Measurements from ENCODE around the gene ECI2. TPM values are rescaled to one million over a fixed set of nuclear protein-coding genes. Genes with fewer than 3 reads are reported as not detected.
"Not testable (repeated sequence)": the region's sequence is repeated elsewhere in the genome, so short reads cannot be mapped to it uniquely, and the experiment has no call there.

The ECI2 gene
- total RNA-seq, 1 experiment from 2014 or later, result 38.4 TPM

- CTCF ChIA-PET, result no interaction called here
- Mint-ChIP-seq H3K4me1 (ENCODE audit: insufficient read depth, unreplicated experiment) (no peaks in the 10 kb centered on the region), H3K36me3 (ENCODE audit: insufficient read depth, unreplicated experiment) (no peaks in the 10 kb centered on the region), H3K27ac (ENCODE audit: low read depth, unreplicated experiment) (no peak overlapping the region), H3K9me3 (ENCODE audit: unreplicated experiment) (no peaks in the 10 kb centered on the region), H3K4me3 (ENCODE audit: unreplicated experiment) (no peak overlapping the region), H3K27me3 (ENCODE audit: insufficient read depth, unreplicated experiment) (no peaks in the 10 kb centered on the region)
- DNase-seq (ENCODE audit: unreplicated experiment), result no peak
- intact Hi-C loops (cut with micrococcal nuclease), result no loop called here
- no TSS peak for BruUV-seq (replicated peaks)
- no peak for TF ChIP-seq CTCF (IDR thresholded peaks at IDR 0.05; ENCODE audit: unreplicated experiment)
- POLR2A ChIA-PET, result no interaction called here
Measured at GRCh38 chr6:4091941-4092340, 43.4 kb downstream of the ECI2 start.

- H3K4me1 Mint-ChIP-seq (ENCODE audit: insufficient read depth, unreplicated experiment); H3K27ac Mint-ChIP-seq (ENCODE audit: low read depth, unreplicated experiment); intact Hi-C loops (cut with micrococcal nuclease); H3K36me3 Mint-ChIP-seq (ENCODE audit: insufficient read depth, unreplicated experiment); H3K4me3 Mint-ChIP-seq (ENCODE audit: unreplicated experiment); CTCF ChIA-PET; H3K9me3 Mint-ChIP-seq (ENCODE audit: unreplicated experiment); DNase-seq (ENCODE audit: unreplicated experiment); H3K27me3 Mint-ChIP-seq (ENCODE audit: insufficient read depth, unreplicated experiment); BruUV-seq (replicated peaks): not testable (repeated sequence)
- POLR2A ChIA-PET, result interaction anchor here (0.7 kb wide), 1 partner anchor 455 kb away, joined by 3 read pairs; no protein-coding TSS in a partner anchor
Measured at GRCh38 chr6:4090043-4090442, 45.3 kb downstream of the ECI2 start.

DNA sequence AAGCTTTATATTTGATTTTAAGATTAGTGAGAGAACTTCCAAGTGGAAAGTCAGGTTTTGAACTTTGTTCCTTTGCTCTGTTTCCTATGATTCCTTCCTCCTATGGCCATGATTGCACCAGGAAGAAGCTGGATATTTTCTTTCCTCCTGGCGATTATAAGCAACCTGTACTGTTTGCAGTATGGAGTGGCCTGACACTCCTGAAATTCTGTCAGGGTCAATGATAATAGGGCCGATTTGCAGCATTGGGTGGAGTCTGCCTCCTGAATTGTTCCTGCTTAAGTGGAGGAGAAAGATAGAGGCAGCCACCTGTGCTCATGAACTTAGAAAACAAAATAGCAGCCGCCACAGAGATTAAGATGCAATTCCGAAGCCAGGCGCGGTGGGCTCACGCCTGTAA lies 46.7 kb downstream of the ECI2 start:
- no peak for DNase-seq (ENCODE audit: unreplicated experiment)
- Mint-ChIP-seq H3K36me3 (ENCODE audit: insufficient read depth, unreplicated experiment) (no peaks in the 10 kb centered on the region), H3K27ac (ENCODE audit: low read depth, unreplicated experiment) (no peak overlapping the region), H3K9me3 (ENCODE audit: unreplicated experiment) (no peaks in the 10 kb centered on the region), H3K4me3 (ENCODE audit: unreplicated experiment) (no peak overlapping the region), H3K4me1 (ENCODE audit: insufficient read depth, unreplicated experiment) (no peaks in the 10 kb centered on the region), H3K27me3 (ENCODE audit: insufficient read depth, unreplicated experiment) (no peaks in the 10 kb centered on the region)
- no TSS peak for BruUV-seq (replicated peaks)
- no peak for TF ChIP-seq CTCF (IDR thresholded peaks at IDR 0.05; ENCODE audit: unreplicated experiment)
- intact Hi-C loops (cut with micrococcal nuclease), result no loop called here
- ChIA-PET POLR2A (no interaction called here), CTCF (no interaction called here)

DNA sequence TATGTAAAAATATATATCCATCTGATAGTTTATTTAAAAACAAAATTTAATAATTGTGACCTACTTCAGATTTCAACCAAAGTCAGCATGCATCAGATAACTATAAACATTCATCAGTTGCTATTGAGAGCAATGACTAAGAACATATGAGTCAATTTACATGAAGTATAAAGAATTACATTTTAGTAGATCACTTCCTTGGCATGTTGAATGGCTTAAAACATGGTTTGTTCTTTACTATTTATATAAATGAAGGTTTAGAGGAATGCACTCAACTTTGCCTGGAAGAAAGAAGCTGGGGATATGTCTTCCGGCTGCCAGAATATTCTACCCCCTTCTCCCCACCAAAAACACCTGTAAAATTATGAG lies 50.1 kb downstream of the ECI2 start:
- Mint-ChIP-seq H3K36me3 (ENCODE audit: insufficient read depth, unreplicated experiment) (no peaks in the 10 kb centered on the region), H3K27ac (ENCODE audit: low read depth, unreplicated experiment) (no peak overlapping the region), H3K9me3 (ENCODE audit: unreplicated experiment) (no peaks in the 10 kb centered on the region), H3K27me3 (ENCODE audit: insufficient read depth, unreplicated experiment) (no peaks in the 10 kb centered on the region), H3K4me3 (ENCODE audit: unreplicated experiment) (no peak overlapping the region), H3K4me1 (ENCODE audit: insufficient read depth, unreplicated experiment) (no peaks in the 10 kb centered on the region)
- ChIA-PET POLR2A (interaction anchor here (1.1 to 1.4 kb wide), 4 partner anchors 17 to 48 kb away, joined by 3 to 4 read pairs (median 3); no protein-coding TSS in a partner anchor), CTCF (interaction anchor here (3.1 kb wide), 1 partner anchor 125 kb away, joined by 10 read pairs; no protein-coding TSS in a partner anchor)
- no peak for DNase-seq (ENCODE audit: unreplicated experiment)
- no peak for TF ChIP-seq CTCF (IDR thresholded peaks at IDR 0.05; ENCODE audit: unreplicated experiment)
- BruUV-seq (replicated peaks), result no TSS peak
- intact Hi-C loops (cut with micrococcal nuclease), result no loop called here

Data from MCF 10A (cell line).